Hair follicular keratinocyte (primary cell): Measurements from ENCODE around the gene GC. TPM values are rescaled to one million over a fixed set of nuclear protein-coding genes. Genes with fewer than 3 reads are reported as not detected.

Experiments used
- total RNA-seq: library from RNA; depleted of rRNA; stranded (reverse); fragments of >200 nt; gene quantifications from 2 replicates; pipeline ENCODE4 v1.2.3, GENCODE V29; 2015

GC gene, protein sequence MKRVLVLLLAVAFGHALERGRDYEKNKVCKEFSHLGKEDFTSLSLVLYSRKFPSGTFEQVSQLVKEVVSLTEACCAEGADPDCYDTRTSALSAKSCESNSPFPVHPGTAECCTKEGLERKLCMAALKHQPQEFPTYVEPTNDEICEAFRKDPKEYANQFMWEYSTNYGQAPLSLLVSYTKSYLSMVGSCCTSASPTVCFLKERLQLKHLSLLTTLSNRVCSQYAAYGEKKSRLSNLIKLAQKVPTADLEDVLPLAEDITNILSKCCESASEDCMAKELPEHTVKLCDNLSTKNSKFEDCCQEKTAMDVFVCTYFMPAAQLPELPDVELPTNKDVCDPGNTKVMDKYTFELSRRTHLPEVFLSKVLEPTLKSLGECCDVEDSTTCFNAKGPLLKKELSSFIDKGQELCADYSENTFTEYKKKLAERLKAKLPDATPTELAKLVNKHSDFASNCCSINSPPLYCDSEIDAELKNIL
- not detected in 2 replicates for total RNA-seq

DNA sequence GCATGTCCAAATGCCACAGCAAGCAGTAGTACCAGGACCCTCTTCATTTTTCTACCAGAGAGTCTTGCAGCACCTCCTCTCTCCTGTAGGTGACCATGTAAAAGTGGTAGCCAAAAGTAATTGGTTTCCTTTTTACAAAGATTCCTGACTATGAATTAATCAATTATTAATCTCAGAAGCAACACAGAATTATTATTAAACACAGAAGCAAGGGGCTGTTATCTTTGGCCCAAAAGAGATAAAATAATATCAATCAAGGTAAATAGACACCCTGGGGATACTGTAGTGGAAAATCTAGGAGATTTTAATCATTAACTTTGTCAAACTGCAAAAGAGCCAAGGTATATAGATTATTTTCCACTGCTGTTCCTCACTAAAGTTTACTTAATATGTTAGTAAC lies at the start of gene GC:
Gene GC (minus strand): TSS at position 108 of the 400 bp plus-strand sequence. CDS start 61 bp downstream, at position 47.

Other genes with a start within 250 kb of the GC start
- not detected in 2 replicates for gene NPFFR2, start 247.9 kb upstream of the GC start, total RNA-seq